ENCODE data around the gene SPINK2.

SPINK2 gene

GRCh38 chr4:56828784-56829535, 7.5 kb upstream of the SPINK2 start:
- no peak overlapping the region for H2AFZ ChIP-seq (ENCODE audit: insufficient read depth, low read length, poor library complexity)
- WGBS (ENCODE audit: extremely low coverage, insufficient coverage, insufficient read length), result no CpG with 5 or more reads among the region's 1 CpG
- H3K23ac ChIP-seq (ENCODE audit: low read length), result no peak overlapping the region
- peaks cover 3% of the 10 kb centered on the region for H3K9me3 ChIP-seq (ENCODE audit: insufficient read depth, low read depth, low read length)
- H3K4ac ChIP-seq (ENCODE audit: low read depth, low read length), result no peak overlapping the region
- H3K4me3 ChIP-seq (ENCODE audit: low read depth, low read length), result no peak overlapping the region
- no peak overlapping the region for H2BK5ac ChIP-seq (ENCODE audit: low read depth, low read length, poor library complexity)
- no peak overlapping the region for H2AK5ac ChIP-seq (ENCODE audit: low read length)
- no peak for DNase-seq
- no peak overlapping the region for H3K18ac ChIP-seq (ENCODE audit: low read length)
- no peak overlapping the region for H4K91ac ChIP-seq (ENCODE audit: low read depth, low read length)
- H3K36me3 ChIP-seq (ENCODE audit: control insufficient read depth in 1 of 2, insufficient read depth in 2 of 2, low read length in 2 of 2), result no peaks in the 10 kb centered on the region
- no peak overlapping the region for H3K9ac ChIP-seq (ENCODE audit: low read length)
- H4K12ac ChIP-seq (ENCODE audit: low read depth, low read length), result no peak overlapping the region
- no peak overlapping the region for H3K27ac ChIP-seq (ENCODE audit: low read depth, low read length)
- H2BK12ac ChIP-seq (ENCODE audit: low read length), result no peak overlapping the region
- no peaks in the 10 kb centered on the region for H3K4me1 ChIP-seq (ENCODE audit: control insufficient read depth in 1 of 2, insufficient read depth in 2 of 2, low read length in 2 of 2)
- no peak overlapping the region for H4K8ac ChIP-seq (ENCODE audit: low read depth, low read length)
- H3K4me2 ChIP-seq (ENCODE audit: low read length), result no peak overlapping the region
- H3K27me3 ChIP-seq (ENCODE audit: insufficient read depth, low read length), result no peaks in the 10 kb centered on the region
- no peak overlapping the region for H2BK120ac ChIP-seq (ENCODE audit: insufficient read depth, low read length, poor library complexity)
- H3K14ac ChIP-seq (ENCODE audit: low read length), result no peak overlapping the region
- no peaks in the 10 kb centered on the region for H3K79me2 ChIP-seq (ENCODE audit: control insufficient read depth, insufficient read depth, low read length, poor library complexity)
- no peaks in the 10 kb centered on the region for H3K79me1 ChIP-seq (ENCODE audit: low read length)

- Histone ChIP-seq H2AFZ (ENCODE audit: insufficient read depth, low read length, poor library complexity) (no peak overlapping the region), H2BK5ac (ENCODE audit: low read depth, low read length, poor library complexity) (no peak overlapping the region), H2BK120ac (ENCODE audit: insufficient read depth, low read length, poor library complexity) (no peak overlapping the region), H4K12ac (ENCODE audit: low read depth, low read length) (no peak overlapping the region), H3K9me3 (ENCODE audit: insufficient read depth, low read depth, low read length) (peaks cover 3% of the 10 kb centered on the region), H3K9ac (ENCODE audit: low read length) (no peak overlapping the region), H3K79me2 (ENCODE audit: control insufficient read depth, insufficient read depth, low read length, poor library complexity) (no peaks in the 10 kb centered on the region), H4K8ac (ENCODE audit: low read depth, low read length) (no peak overlapping the region), H3K36me3 (ENCODE audit: control insufficient read depth in 1 of 2, insufficient read depth in 2 of 2, low read length in 2 of 2) (no peaks in the 10 kb centered on the region), H4K91ac (ENCODE audit: low read depth, low read length) (no peak overlapping the region), H3K18ac (ENCODE audit: low read length) (no peak overlapping the region), H3K27me3 (ENCODE audit: insufficient read depth, low read length) (peaks cover 10% of the 10 kb centered on the region), H3K4ac (ENCODE audit: low read depth, low read length) (no peak overlapping the region), H3K4me2 (ENCODE audit: low read length) (no peak overlapping the region), H3K27ac (ENCODE audit: low read depth, low read length) (no peak overlapping the region), H3K23ac (ENCODE audit: low read length) (no peak overlapping the region), H3K14ac (ENCODE audit: low read length) (no peak overlapping the region), H2BK12ac (ENCODE audit: low read length) (no peak overlapping the region), H2AK5ac (ENCODE audit: low read length) (no peak overlapping the region), H3K4me1 (ENCODE audit: control insufficient read depth in 1 of 2, insufficient read depth in 2 of 2, low read length in 2 of 2) (peaks cover 4% of the 10 kb centered on the region in 2 experiments), H3K79me1 (ENCODE audit: low read length) (no peaks in the 10 kb centered on the region), H3K4me3 (ENCODE audit: low read depth, low read length) (no peak overlapping the region)
- WGBS (ENCODE audit: extremely low coverage, insufficient coverage, insufficient read length), result no CpG with 5 or more reads among the region's 2 CpGs
- DNase-seq, result no peak
Observed at GRCh38 chr4:56823933-56824600, 2.6 kb upstream of the SPINK2 start.

- Histone ChIP-seq H2BK12ac (ENCODE audit: low read length) (no peak overlapping the region), H4K91ac (ENCODE audit: low read depth, low read length) (no peak overlapping the region), H3K79me2 (ENCODE audit: control insufficient read depth, insufficient read depth, low read length, poor library complexity) (no peaks in the 10 kb centered on the region), H3K4me3 (ENCODE audit: low read depth, low read length) (no peak overlapping the region), H3K4me1 (ENCODE audit: control insufficient read depth in 1 of 2, insufficient read depth in 2 of 2, low read length in 2 of 2) (peaks cover 4% of the 10 kb centered on the region in 2 experiments), H3K18ac (ENCODE audit: low read length) (no peak overlapping the region), H3K4me2 (ENCODE audit: low read length) (no peak overlapping the region), H4K8ac (ENCODE audit: low read depth, low read length) (no peak overlapping the region), H3K4ac (ENCODE audit: low read depth, low read length) (no peak overlapping the region), H2AK5ac (ENCODE audit: low read length) (no peak overlapping the region), H2AFZ (ENCODE audit: insufficient read depth, low read length, poor library complexity) (no peak overlapping the region), H2BK120ac (ENCODE audit: insufficient read depth, low read length, poor library complexity) (no peak overlapping the region), H3K27ac (ENCODE audit: low read depth, low read length) (no peak overlapping the region), H3K9ac (ENCODE audit: low read length) (no peak overlapping the region), H3K9me3 (ENCODE audit: insufficient read depth, low read depth, low read length) (no peaks in the 10 kb centered on the region), H3K23ac (ENCODE audit: low read length) (no peak overlapping the region), H3K36me3 (ENCODE audit: control insufficient read depth in 1 of 2, insufficient read depth in 2 of 2, low read length in 2 of 2) (no peaks in the 10 kb centered on the region), H2BK5ac (ENCODE audit: low read depth, low read length, poor library complexity) (no peak overlapping the region), H4K12ac (ENCODE audit: low read depth, low read length) (no peak overlapping the region), H3K14ac (ENCODE audit: low read length) (no peak overlapping the region), H3K27me3 (ENCODE audit: insufficient read depth, low read length) (peaks cover 10% of the 10 kb centered on the region), H3K79me1 (ENCODE audit: low read length) (no peaks in the 10 kb centered on the region)
- no CpG with 5 or more reads among the region's 1 CpG for WGBS (ENCODE audit: extremely low coverage, insufficient coverage, insufficient read length)
- DNase-seq, result no peak
Observed at GRCh38 chr4:56818797-56819196, 2.7 kb downstream of the SPINK2 start.

- Histone ChIP-seq H2BK12ac (ENCODE audit: low read length) (no peak overlapping the region), H3K18ac (ENCODE audit: low read length) (no peak overlapping the region), H2AFZ (ENCODE audit: insufficient read depth, low read length, poor library complexity) (no peak overlapping the region), H3K79me1 (ENCODE audit: low read length) (no peaks in the 10 kb centered on the region), H4K12ac (ENCODE audit: low read depth, low read length) (no peak overlapping the region), H3K9me3 (ENCODE audit: insufficient read depth, low read depth, low read length) (no peaks in the 10 kb centered on the region), H3K27ac (ENCODE audit: low read depth, low read length) (no peak overlapping the region), H3K4me1 (ENCODE audit: control insufficient read depth in 1 of 2, insufficient read depth in 2 of 2, low read length in 2 of 2) (peaks cover 4% of the 10 kb centered on the region in 2 experiments), H4K8ac (ENCODE audit: low read depth, low read length) (no peak overlapping the region), H3K27me3 (ENCODE audit: insufficient read depth, low read length) (peaks cover 10% of the 10 kb centered on the region), H2AK5ac (ENCODE audit: low read length) (no peak overlapping the region), H3K14ac (ENCODE audit: low read length) (no peak overlapping the region), H3K4me2 (ENCODE audit: low read length) (no peak overlapping the region), H2BK5ac (ENCODE audit: low read depth, low read length, poor library complexity) (no peak overlapping the region), H3K79me2 (ENCODE audit: control insufficient read depth, insufficient read depth, low read length, poor library complexity) (no peaks in the 10 kb centered on the region), H3K4ac (ENCODE audit: low read depth, low read length) (no peak overlapping the region), H3K4me3 (ENCODE audit: low read depth, low read length) (no peak overlapping the region), H3K23ac (ENCODE audit: low read length) (no peak overlapping the region), H3K9ac (ENCODE audit: low read length) (no peak overlapping the region), H2BK120ac (ENCODE audit: insufficient read depth, low read length, poor library complexity) (no peak overlapping the region), H3K36me3 (ENCODE audit: control insufficient read depth in 1 of 2, insufficient read depth in 2 of 2, low read length in 2 of 2) (no peaks in the 10 kb centered on the region), H4K91ac (ENCODE audit: low read depth, low read length) (no peak overlapping the region)
- WGBS (ENCODE audit: extremely low coverage, insufficient coverage, insufficient read length), result no CpG with 5 or more reads among the region's 5 CpGs
- DNase-seq, result no peak
Observed at GRCh38 chr4:56817840-56818491, 3.5 kb downstream of the SPINK2 start.
